ENCODE results near the gene MTUS2.

DNA sequence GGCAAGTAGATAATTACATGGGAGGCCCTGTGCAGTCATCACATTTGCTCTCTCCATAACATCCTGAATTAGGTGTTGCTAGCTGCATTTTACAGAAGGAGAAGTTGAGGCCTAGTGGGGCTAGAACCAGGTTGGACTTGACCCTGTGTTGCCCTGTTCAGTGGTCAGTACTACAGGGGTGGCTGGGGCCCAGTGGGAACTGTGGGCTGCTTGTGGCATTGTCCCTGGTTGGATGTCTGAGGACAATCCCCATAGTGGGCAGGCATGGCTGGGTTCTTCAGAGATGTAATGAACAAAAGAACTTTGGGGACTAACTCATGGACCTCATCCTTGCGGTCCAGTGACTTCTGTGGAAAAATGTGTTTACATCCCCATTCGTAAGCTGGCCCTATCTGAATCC, 38.9 kb downstream of the MTUS2 start:
- TF ChIP-seq EZH2phosphoT487 (IDR thresholded peaks at IDR 0.05; ENCODE audit: borderline replicate concordance, low read length) (no peak), CTCF (IDR thresholded peaks at IDR 0.05; ENCODE audit: low read depth, low read length, poor library complexity, severe bottlenecking) (no peak)

All from DOHH2 (cell line).